Retinal pigment epithelial cell (primary cell): ENCODE measurements around the gene FBXO31.

ENCODE experiments used
- DNase-seq: peaks from one replicate; pipeline ENCODE4 v3.0.0-alpha.2; 2010; ENCODE audit warnings: low read depth
- H3K4me3 ChIP-seq: 2 replicates; pipeline ENCODE4 v1.5.1; 2011; ENCODE audit warnings: mild to moderate bottlenecking, low read length, control low read depth, moderate library complexity
- TF ChIP-seq, protein P1 (sequence below): conservative IDR thresholded peaks from 2 replicates; pipeline ENCODE4 v1.5.1; 2011; ENCODE audit warnings: low read depth, low read length, control low read depth, inconsistent platforms

Gene FBXO31

DNA sequence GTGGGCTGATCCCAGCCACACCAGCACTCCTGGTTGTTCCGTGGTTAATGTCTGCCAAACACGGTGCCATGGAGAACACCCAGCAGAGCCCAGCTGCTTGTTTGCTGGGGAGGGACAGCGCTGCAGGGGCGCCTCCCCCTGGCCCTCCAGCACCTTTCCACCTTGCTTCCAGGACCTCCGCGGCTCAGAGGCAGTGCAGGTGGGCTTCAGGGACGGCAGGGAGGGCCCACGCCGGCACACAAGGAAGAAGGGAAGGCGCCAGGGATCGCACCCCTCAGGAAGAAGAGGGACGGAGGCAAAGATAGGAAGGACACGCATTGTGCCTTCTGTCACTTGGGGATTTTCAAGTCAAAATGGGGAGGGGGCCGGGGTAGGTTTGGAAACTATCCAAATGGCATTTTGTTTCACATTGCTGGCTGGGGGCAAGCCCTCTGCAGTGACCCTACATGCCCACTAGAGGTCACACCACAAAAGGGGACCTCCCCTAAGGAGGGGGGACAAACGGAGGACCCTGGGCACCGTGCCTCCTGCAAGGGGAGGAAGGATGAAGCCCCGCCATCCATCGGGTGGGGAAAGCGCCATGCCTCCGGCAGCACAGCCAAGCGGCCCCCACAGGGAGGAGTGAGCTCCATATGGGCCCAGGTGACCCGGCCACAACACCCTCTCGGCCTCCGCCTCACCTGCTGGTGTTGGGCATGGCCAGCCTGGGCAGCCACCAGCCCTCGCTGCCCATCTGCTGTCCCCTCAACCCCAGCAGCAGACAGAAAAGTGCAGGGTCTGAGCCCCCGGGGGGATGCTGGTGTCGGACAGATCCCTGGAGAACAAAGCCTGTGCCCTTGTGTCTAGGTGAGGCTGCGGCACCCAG lies 58.9 kb downstream of the FBXO31 start:
- TF ChIP-seq, protein P1, sequence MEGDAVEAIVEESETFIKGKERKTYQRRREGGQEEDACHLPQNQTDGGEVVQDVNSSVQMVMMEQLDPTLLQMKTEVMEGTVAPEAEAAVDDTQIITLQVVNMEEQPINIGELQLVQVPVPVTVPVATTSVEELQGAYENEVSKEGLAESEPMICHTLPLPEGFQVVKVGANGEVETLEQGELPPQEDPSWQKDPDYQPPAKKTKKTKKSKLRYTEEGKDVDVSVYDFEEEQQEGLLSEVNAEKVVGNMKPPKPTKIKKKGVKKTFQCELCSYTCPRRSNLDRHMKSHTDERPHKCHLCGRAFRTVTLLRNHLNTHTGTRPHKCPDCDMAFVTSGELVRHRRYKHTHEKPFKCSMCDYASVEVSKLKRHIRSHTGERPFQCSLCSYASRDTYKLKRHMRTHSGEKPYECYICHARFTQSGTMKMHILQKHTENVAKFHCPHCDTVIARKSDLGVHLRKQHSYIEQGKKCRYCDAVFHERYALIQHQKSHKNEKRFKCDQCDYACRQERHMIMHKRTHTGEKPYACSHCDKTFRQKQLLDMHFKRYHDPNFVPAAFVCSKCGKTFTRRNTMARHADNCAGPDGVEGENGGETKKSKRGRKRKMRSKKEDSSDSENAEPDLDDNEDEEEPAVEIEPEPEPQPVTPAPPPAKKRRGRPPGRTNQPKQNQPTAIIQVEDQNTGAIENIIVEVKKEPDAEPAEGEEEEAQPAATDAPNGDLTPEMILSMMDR: peak; percentile 88
- H3K4me3 ChIP-seq: no peak overlapping the region
- DNase-seq: no peak

DNA sequence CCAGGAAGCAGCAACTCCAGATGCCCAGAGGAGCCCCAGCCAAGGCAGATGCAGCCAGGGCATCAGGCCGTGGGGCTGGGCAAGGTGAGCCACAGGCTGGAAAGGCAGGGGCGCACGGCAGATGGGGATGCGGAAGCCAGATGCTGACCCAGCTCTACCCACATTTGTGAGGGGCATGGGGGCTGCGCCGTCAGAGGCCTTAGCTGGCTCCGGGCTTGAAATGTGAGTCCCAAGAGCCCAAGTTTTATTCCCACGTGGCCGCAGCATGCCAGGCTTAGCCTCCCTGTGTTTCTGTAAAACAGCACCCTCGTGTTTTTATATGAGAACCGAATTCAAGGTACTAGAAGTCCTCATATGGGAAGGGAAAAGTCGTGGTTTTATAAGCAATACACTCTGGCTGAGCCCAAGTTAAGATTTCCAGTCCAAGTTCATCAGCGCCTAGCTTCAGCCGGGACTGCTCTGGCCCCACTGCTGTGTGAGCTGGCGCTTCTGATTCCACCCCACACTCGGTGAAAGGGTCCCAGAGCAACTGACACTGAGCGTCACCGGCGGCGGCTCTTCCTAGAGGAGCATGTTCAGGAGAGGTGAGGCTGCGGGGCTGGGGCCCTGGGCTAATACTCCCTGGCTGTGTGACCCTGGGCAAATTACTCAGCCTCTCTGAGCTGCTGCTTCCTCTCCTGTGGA lies 59.7 kb downstream of the FBXO31 start:
- no peak overlapping the region for H3K4me3 ChIP-seq
- TF ChIP-seq, protein P1: no peak
- DNase-seq: no peak

DNA sequence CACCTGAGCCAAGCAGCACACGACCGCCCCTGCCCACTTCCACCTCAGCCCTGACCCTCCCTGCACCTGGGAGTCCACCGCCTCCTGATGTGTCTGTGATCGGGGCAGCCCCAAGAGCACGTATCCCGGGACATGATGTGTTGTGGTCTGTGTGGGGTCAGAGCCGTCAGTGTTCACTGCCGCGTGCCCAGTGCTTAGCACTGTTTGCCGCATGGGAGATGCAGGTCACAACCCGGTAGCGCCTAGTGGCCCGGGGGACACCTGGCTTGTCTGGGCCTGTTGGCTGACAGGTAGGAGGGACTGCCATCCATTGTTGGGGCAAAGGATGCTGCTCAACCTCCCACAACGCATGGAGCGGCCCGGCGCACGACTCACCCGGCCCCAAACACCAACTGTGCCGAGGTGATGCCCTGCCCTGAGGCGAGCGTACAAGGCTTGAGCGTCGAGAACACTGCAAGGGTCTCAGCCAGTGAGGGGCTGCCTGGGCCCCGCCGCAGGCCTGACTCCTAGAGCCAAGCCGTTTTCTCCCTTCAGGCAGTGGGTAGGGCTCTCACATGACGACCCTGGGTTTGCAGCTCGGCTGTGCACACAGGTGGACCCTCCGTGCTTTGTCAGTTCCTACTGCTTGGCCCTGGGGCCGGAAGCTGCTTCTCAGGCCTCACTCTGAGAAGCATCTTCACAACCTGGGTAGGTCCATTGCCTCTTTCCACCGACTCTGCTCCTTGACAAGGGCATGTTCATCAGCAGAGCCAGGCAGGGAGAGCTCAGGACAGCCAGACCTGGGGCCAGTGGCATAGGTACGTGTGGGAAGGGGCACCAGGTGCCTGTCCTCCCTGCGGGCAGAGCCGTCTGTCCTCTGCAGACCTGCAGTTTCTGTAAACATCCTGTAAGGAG lies 60.5 kb downstream of the FBXO31 start:
- no peak overlapping the region for H3K4me3 ChIP-seq
- TF ChIP-seq, protein P1: no peak
- no peak for DNase-seq

DNA sequence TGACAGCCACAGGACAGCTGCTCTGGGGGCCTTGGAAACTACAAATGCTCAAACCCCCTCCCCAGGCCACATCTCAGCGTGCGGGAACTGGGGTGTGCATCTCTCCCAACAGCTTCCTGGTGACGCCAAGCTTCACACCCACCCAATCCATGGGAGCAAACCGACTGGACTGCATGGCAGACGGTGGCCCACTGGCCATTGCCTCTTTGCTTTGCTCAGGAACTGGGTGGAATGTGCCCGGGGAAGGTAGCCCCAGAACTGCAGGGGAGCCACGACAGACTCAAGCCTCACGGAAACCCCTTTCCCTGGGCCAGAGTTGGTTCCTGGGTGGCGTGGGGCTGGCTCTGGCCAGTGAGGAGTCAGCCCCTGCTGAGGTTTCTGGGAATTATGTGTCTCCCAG lies 61.2 kb downstream of the FBXO31 start:
- TF ChIP-seq, protein P1: no peak
- H3K4me3 ChIP-seq: no peak overlapping the region
- no peak for DNase-seq

DNA sequence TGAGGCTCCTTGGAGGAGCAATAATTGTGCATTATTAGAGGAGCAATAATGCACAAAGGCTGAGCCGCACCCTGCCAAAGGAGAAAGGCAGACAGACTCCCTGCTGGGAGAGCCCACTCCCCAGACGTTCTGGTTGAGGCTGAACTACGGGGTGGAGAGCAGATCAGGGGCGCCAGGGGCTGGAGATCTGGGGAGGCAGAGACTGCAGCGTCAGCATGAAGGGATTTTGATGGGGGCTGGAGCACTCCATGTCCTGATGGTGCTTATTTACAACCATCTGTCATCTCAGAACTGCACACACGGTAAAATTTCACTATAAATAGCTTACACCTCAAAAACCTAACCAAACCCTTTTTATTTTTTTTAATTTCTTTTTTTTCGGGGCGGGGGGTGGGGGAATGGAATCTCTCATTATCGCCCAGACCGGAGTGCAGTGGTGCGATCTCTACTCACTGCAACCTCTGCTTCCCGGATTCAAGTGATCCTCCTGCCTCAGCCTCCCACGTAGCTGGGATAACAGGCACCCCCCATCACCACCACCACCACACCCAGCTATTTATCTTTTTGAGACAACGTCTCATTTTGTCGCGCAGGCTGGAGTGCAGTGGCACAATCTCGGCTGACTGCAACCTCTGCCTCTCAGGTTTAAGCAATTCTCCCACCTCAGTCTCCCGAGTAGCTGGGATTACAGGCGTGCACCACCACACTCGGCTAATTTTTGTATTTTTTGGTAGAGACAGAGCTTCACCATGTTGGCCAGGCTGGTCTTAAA lies 62.1 kb downstream of the FBXO31 start:
- no peak overlapping the region for H3K4me3 ChIP-seq
- DNase-seq: no peak
- TF ChIP-seq, protein P1: no peak

DNA sequence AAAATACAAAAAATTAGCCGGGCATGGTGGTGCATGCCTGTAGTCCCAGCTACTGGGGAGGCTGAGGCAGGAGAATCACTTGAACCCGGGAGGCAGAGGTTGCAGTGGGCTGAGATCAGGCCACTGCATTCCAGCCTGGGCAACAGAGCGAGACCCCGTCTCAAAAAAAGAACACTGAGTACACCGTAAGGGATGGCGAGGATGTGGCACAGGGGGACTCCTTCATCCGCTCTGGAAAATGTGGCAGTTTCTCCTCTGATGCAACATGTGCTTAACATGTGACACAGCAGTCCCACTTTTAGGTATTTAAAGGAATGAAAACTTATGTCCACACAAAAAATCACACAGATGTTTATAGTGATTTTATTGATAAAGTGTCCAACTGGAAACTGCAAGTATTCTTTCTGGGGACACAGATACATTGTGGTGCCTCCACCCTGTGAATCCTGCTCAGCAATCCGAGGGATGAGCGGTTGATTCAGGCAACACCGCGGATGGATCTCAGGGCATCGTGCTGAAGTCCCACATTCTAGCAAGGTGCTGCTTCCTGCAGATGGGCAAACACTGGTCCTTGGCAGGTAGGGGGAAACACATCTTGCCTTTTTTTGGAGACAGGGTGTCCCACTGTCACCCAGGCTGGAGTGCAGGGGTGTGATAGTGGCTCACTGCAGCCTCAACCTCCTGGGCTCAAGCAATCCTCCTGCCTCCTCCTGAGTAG lies 62.9 kb downstream of the FBXO31 start:
- TF ChIP-seq, protein P1: no peak
- H3K4me3 ChIP-seq: no peak overlapping the region
- no peak for DNase-seq
